Left ventricle myocardium superior (tissue), 1 donor: Measurements from ENCODE around the gene ATP6V1F. TPM values are rescaled to one million over a fixed set of nuclear protein-coding genes. Genes with fewer than 3 reads are reported as not detected.

Experiments
- ATAC-seq: fragments of 200-7000 bp; cut with Tn5 transposase; one replicate; pipeline ENCODE4 v1.9.1; 2020; ENCODE audit warnings: mild to moderate bottlenecking, moderate library complexity
- DNase-seq: peaks from one replicate; pipeline ENCODE4 v3.0.0-alpha.2; 2020
- intact Hi-C: fragments of 100-400 bp; cut with micrococcal nuclease; formaldehyde crosslinking; loops from one replicate; pipeline ENCODE4 v1.11.0; 2022
- total RNA-seq: library from RNA; stranded (reverse); fragmentation: NEBNext Ultra II Directional; extraction: Animal tissue kit (Norgen Biotek cat#: 25700); gene quantifications from one replicate; pipeline ENCODE4 v1.2.1, GENCODE V29; 2021
- donor health status: DM: no; HTN: yes; CAD: no; lungs with severe emphysema.

The ATP6V1F gene
- total RNA-seq, 1 donor from 2014 or later, result 115 TPM

- ATAC-seq (peak; percentile 20), DNase-seq (no peak)
- intact Hi-C loops, result no loop called here
Measured at GRCh38 chr7:128891110-128891941, 28.7 kb downstream of the ATP6V1F start.

GRCh38 chr7:128891942-128892269 is 29.2 kb downstream of the ATP6V1F start:
- intact Hi-C loops, result no loop called here
- ATAC-seq (no peak), DNase-seq (no peak)

GRCh38 chr7:128892521-128893250 is 30.0 kb downstream of the ATP6V1F start:
- intact Hi-C loops, result no loop called here
- DNase-seq, result no peak
- ATAC-seq, result no peak

GRCh38 chr7:128893251-128894100 is 30.8 kb downstream of the ATP6V1F start:
- no peak for ATAC-seq
- intact Hi-C loops, result no loop called here
- DNase-seq, result no peak

- ATAC-seq, result no peak
- intact Hi-C loops, result no loop called here
Measured at GRCh38 chr7:128894101-128894440, 31.4 kb downstream of the ATP6V1F start.

GRCh38 chr7:128895320-128895719 is 32.7 kb downstream of the ATP6V1F start:
- DNase-seq (no peak), ATAC-seq (no peak)
- intact Hi-C loops, result no loop called here

More at GRCh38 chr7:128894101-128894440, 31.4 kb downstream of the ATP6V1F start:
- no peak for DNase-seq

- DNase-seq, result no peak
- ATAC-seq, result no peak
- intact Hi-C loops, result no loop called here
Measured at GRCh38 chr7:128899392-128899791, 36.7 kb downstream of the ATP6V1F start.

- intact Hi-C loops, result loop anchor here (10.0 kb wide), 1 partner anchor 205 kb away; no protein-coding TSS in a partner anchor
- no peak for DNase-seq
- ATAC-seq, result no peak
Measured at GRCh38 chr7:128900237-128900636, 37.6 kb downstream of the ATP6V1F start.

- DNase-seq (no peak), ATAC-seq (no peak)
- intact Hi-C loops, result loop anchor here (10.0 kb wide), 1 partner anchor 202 kb away; no protein-coding TSS in a partner anchor
Measured at GRCh38 chr7:128902761-128903585, 40.3 kb downstream of the ATP6V1F start.

GRCh38 chr7:128903621-128904361 is 41.1 kb downstream of the ATP6V1F start:
- intact Hi-C loops, result loop anchor here (10.0 kb wide), 1 partner anchor 201 kb away; no protein-coding TSS in a partner anchor
- peak; percentile 13 for ATAC-seq
- DNase-seq, result no peak

GRCh38 chr7:128904381-128905197 is 41.9 kb downstream of the ATP6V1F start:
- intact Hi-C loops, result loop anchor here (10.0 kb wide), 1 partner anchor 200 kb away; no protein-coding TSS in a partner anchor
- ATAC-seq (peak; percentile 52), DNase-seq (no peak)

GRCh38 chr7:128906001-128906765 is 43.5 kb downstream of the ATP6V1F start:
- intact Hi-C loops, result loop anchor here (10.0 kb wide), 1 partner anchor 199 kb away; no protein-coding TSS in a partner anchor
- DNase-seq (no peak), ATAC-seq (no peak)

- ATAC-seq (no peak), DNase-seq (no peak)
- intact Hi-C loops, result loop anchor here (10.0 kb wide), 1 partner anchor 198 kb away; no protein-coding TSS in a partner anchor
Measured at GRCh38 chr7:128906766-128907559, 44.3 kb downstream of the ATP6V1F start.

- no peak for DNase-seq
Measured at GRCh38 chr7:128908750-128909624, 46.3 kb downstream of the ATP6V1F start.

More at GRCh38 chr7:128908750-128909624, 46.3 kb downstream of the ATP6V1F start:
- intact Hi-C loops, result loop anchor here (10.0 kb wide), 1 partner anchor 196 kb away; no protein-coding TSS in a partner anchor
- no peak for ATAC-seq
